ENCODE data around the gene CYB5R3.
"Not testable (repeated sequence)": the region's sequence is repeated elsewhere in the genome, so short reads cannot be mapped to it uniquely, and the experiment has no call there.

The CYB5R3 gene

DNA sequence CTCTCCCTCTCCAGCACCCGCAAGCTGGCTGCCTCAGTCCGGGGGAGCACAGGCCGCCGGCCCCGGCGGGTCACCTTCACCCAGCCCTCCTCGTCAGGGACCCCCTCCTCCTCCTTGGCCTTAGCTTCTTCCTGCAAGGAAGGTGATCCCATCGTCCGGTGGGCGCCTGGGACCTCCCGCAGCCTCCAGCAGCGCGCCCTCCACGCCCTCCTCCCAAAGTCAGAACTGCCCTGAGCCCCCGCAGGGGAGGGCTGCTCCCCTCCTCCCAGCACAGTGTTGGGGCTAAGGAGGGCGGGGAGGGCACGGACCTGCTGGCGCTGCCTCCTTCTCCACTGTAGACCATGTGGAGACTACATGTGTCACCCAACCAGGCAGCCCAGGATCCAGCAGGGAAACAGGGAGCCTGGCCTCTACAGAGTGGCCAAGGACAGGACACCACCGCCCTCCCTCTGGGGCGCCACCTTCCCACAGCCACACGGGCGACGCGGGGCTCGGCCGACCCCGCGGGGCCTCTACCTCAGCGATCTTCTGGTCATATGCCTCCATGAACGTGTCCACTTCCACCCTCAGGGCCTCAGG, 73.1 kb downstream of the CYB5R3 start:
- not testable (repeated sequence) for DNase-seq (ENCODE audit: extremely low read depth in 1 of 2, low read depth in 1 of 2)

DNA sequence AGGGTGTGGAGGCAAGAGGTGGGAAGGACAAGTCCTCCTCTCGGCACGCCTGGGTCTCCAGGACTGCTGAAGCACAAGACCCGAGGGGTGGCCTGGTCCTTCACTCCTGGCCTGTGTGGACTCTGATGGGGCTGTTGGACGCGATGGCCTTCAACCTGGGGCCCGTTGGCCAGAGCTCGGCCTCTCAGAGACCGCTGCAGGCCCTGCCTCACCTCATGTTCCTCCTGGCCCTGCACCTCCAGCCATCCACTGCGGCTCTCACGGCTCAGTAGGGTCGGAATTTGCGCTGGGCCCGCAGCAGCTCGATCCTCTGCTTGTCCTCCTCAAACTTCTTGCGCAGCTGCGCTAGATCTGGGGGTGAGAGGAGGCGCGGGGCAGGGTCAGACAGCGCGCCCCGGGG, 74.7 kb downstream of the CYB5R3 start:
- DNase-seq (ENCODE audit: extremely low read depth in 1 of 2, low read depth in 1 of 2), result not testable (repeated sequence)

DNA sequence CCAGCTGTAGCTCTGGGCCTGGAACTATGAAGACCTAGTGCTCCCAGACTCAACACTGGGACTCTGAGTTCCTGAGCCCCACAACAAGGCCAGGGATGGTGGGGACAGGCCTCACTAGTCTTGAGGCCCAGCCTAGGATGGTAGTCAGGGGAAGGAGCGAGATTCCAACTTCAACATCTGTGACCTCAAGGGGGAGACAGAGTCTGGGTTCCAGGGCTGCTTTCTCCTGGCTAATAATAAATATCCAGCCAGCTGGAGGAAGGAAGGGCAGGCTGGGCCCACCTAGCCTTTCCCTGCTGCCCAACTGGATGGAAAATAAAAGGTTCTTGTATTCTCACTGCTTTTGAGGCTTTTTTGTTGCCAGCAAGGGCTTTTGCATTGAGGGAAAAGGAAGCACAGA, 75.1 kb downstream of the CYB5R3 start:
- DNase-seq (ENCODE audit: extremely low read depth in 1 of 2, low read depth in 1 of 2), result not testable (repeated sequence)

DNA sequence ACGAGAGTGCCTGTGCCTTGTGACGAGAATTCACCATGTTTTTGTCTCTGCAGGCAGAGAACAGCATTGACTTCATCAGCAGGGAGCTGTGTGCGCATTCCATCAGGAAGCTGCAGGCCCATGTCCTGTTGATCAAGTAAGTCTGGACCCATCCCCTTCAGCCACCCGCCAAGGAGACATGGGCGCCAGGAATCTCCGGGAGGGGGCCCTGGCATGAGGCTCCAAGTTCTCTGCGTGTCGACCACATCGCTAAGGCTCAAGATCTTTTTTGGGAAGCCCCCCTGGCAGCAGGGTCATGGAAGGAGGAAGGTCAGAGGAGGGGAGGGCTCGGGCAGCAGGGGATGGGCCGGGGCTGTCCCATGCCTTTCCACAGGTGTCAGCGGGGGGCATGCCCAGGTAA, 78.1 kb downstream of the CYB5R3 start:
- DNase-seq (ENCODE audit: extremely low read depth in 1 of 2, low read depth in 1 of 2), result not testable (repeated sequence)

DNA sequence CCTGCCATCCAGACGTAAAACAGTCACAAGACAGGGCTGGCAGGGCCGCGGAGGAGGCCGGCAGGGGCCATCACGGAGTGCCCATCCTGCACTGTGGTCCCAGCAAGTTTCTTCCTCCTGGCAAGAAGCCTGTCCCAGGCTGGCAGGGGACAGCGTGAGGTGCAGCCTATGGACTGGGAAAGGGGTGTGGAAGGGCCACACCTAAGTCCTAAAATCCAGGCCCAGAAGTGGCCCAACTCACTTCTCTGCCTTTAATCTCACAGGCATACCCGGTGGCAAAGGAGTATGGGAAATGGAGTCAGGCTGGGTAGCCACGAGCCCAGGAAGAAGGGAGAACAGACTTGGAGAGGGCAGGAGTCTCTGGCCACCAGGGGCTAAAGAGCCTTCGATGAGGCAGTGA, 78.6 kb downstream of the CYB5R3 start:
- not testable (repeated sequence) for DNase-seq (ENCODE audit: extremely low read depth in 1 of 2, low read depth in 1 of 2)

DNA sequence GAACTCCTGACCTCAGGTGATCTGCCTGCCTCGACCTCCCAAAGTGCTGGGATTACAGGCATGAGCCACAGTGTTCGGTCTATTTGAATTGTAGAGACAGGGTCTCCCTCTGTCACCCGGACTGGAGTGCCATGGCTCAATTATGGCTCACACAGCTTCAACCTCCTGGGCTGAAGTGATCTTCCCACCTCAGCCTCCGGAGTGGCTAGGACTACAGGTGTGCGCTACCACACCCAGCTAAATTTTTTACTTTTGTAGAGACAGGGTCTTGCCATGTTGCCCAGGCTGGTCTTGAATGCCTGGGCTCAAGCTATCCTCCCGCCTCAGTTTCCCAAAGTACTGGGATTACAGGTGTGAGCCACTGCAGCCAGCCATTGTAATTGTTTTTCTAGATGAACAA, 81.2 kb downstream of the CYB5R3 start:
- DNase-seq (ENCODE audit: extremely low read depth in 1 of 2, low read depth in 1 of 2), result not testable (repeated sequence)
